AG04449 (cell line): Measurements from ENCODE around the gene FAM13C.

Experiments used
- CTCF ChIA-PET: fragments of 350-600 bp; formaldehyde crosslinking; extraction: SDS; loops from one replicate; lab custom pipeline; 2021; ENCODE audit warnings: antibody characterized with exemption; lab: Yijun Ruan, JAX
- POLR2A ChIA-PET: fragments of 400-600, 350-600 bp; formaldehyde crosslinking; extraction: SDS; loops from one replicate; lab custom pipeline; 2020; ENCODE audit warnings: antibody characterized with exemption, inconsistent platforms; lab: Yijun Ruan, JAX
- DNase-seq: peaks from one replicate; pipeline ENCODE4 v3.0.0-alpha.2; 2010; ENCODE audit warnings: low read depth, low spot score
- H3K4me3 ChIP-seq: 2 replicates; pipeline ENCODE4 v1.5.1; 2011; ENCODE audit warnings: low read depth, mild to moderate bottlenecking, control low read depth, low read length
- CTCF ChIP-seq: IDR thresholded peaks from one replicate; pipeline ENCODE4 v1.5.1; 2011; ENCODE audit warnings: mild to moderate bottlenecking, moderate library complexity, low read length, control low read depth, inconsistent platforms; ENCODE audit not compliant: insufficient read depth; ENCODE audit errors: missing control alignments

The FAM13C gene

GRCh38 chr10:59281861-59282260 is 80.5 kb downstream of the FAM13C start:
- ChIA-PET POLR2A (no interaction called here), CTCF (no interaction called here)
- TF ChIP-seq CTCF = no peak
- H3K4me3 ChIP-seq = no peak overlapping the region
- no peak for DNase-seq

GRCh38 chr10:59279991-59280505 is 82.3 kb downstream of the FAM13C start:
- POLR2A ChIA-PET = no interaction called here
- no peak for TF ChIP-seq CTCF
- no peak for DNase-seq
- CTCF ChIA-PET = no interaction called here
- no peak overlapping the region for H3K4me3 ChIP-seq

GRCh38 chr10:59279476-59279875 is 82.9 kb downstream of the FAM13C start:
- DNase-seq = no peak

GRCh38 chr10:59276919-59277318 is 85.4 kb downstream of the FAM13C start:
- H3K4me3 ChIP-seq = no peak overlapping the region
- no peak for DNase-seq
- CTCF ChIA-PET = no interaction called here
- POLR2A ChIA-PET = no interaction called here
- no peak for TF ChIP-seq CTCF

More at GRCh38 chr10:59279476-59279875, 82.9 kb downstream of the FAM13C start:
- TF ChIP-seq CTCF = no peak
- ChIA-PET POLR2A (no interaction called here), CTCF (no interaction called here)
- H3K4me3 ChIP-seq = no peak overlapping the region

GRCh38 chr10:59276133-59276532 is 86.2 kb downstream of the FAM13C start:
- ChIA-PET CTCF (interaction anchor here (0.9 kb wide), 1 partner anchor 346 kb away, joined by 3 read pairs; no protein-coding TSS in a partner anchor), POLR2A (no interaction called here)
- no peak overlapping the region for H3K4me3 ChIP-seq
- TF ChIP-seq CTCF = no peak
- no peak for DNase-seq

GRCh38 chr10:59273445-59273844 is 88.9 kb downstream of the FAM13C start:
- H3K4me3 ChIP-seq = no peak overlapping the region
- DNase-seq = no peak
- CTCF ChIA-PET = no interaction called here
- POLR2A ChIA-PET = no interaction called here
- no peak for TF ChIP-seq CTCF
